ENCODE data around the gene SPATA21.
"Not testable (repeated sequence)": the region's sequence is repeated elsewhere in the genome, so short reads cannot be mapped to it uniquely, and the experiment has no call there.

The SPATA21 gene

DNA sequence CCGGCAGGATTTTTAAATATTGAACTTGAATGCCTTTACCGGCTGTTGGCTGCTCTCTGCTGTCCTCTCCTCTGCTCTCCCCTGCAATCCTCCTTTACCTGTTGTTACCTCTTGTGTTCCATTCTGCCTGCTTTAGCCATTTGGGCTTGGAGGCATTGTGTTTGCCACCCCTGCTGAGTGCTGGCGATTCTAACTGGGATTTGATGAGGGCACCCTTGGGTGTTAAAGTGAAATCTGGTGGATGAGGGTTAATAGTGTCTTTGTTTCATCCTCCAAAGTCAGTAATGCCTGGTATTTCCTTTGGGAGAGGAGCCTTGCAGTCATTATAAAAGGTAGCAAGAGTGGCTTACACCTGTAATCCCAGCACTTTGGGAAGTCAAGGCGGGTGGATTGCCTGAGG, 60.3 kb downstream of the SPATA21 start:
- DNase-seq = peak in 1 of 3 experiments; percentile 15

DNA sequence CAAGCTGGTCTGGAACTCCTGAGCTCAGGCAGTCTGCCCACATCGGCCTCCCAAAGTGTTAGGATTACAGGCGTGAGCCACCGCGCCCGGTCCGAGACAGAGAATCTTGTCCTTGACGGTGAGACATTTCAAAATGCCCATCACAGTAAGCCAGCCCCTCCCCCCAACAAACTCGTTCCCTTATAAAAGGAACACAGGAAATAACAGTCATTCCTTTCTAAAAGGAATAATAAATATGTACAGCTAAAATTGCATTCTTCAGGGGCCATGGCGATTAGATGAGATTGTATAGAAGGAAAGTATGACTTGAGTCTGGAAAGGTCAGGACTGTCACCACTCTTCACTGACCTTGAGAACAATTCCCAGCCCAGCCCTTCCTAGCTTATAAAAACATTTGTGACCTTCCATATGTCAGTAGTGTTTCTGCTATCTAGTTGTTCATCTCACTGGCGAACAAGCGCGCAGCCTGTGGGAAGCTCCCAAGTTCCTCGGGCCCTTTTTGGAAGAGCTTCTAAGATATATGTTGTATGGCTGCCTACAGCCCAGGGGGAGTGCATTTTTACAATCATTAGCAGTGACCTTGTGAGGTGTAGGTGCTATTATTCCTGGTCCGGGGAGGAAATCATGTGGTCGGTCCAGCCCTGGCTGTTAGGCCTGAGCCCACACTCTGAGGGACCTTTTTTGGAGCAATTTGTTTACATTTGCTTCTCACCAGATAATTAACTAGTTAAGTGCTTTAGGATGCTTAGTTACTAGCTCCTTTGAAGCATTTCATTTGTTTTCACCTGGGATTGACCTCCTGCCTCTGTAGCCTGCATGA, 61.5 kb downstream of the SPATA21 start:
- DNase-seq = peak in 2 of 3 experiments; percentile 9 to 56

DNA sequence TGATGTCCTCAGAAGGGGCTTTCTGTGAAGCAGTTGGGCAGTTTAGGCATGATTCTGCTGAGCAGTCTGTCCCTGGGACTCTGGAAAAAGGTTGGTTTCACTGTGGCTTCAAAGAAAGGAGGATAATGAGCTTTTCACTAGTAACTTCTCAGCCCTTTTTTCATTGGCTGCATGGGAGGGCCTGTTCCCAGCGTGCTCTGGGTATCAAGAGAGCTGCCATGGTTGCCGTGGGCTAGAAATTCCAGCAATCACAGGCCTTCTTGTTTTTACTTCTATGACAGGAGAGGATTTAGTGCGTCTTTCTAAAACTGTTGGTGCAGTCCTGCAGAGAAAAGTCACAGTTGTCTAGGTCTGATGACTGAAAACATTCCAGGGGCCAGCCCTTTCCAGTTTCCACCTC, 63.0 kb downstream of the SPATA21 start:
- no peak for DNase-seq

GRCh38 chr1:16372535-16373285, 64.5 kb downstream of the SPATA21 start:
- DNase-seq = no peak

- no peak for DNase-seq
Observed at GRCh38 chr1:16371725-16372124, 65.5 kb downstream of the SPATA21 start.

DNA sequence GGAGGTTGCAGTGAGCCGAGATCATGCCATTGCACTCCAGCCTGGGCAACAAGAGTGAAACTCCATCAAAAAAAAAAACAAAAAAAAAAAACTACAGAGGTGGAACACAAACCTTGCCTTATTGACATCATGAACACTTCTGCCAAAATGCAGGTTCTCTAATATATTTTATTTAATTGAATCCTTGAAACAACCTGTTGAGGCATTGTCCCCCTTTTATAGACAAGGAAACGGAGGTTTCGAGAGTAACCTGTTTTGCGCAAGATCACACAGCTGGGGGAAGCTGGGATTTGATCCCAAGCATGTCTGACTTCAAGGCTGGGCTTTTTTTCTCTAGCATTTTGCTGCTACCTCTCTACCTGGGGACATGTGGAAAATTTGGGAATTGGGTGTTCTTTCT, 67.4 kb downstream of the SPATA21 start:
- DNase-seq = no peak

DNA sequence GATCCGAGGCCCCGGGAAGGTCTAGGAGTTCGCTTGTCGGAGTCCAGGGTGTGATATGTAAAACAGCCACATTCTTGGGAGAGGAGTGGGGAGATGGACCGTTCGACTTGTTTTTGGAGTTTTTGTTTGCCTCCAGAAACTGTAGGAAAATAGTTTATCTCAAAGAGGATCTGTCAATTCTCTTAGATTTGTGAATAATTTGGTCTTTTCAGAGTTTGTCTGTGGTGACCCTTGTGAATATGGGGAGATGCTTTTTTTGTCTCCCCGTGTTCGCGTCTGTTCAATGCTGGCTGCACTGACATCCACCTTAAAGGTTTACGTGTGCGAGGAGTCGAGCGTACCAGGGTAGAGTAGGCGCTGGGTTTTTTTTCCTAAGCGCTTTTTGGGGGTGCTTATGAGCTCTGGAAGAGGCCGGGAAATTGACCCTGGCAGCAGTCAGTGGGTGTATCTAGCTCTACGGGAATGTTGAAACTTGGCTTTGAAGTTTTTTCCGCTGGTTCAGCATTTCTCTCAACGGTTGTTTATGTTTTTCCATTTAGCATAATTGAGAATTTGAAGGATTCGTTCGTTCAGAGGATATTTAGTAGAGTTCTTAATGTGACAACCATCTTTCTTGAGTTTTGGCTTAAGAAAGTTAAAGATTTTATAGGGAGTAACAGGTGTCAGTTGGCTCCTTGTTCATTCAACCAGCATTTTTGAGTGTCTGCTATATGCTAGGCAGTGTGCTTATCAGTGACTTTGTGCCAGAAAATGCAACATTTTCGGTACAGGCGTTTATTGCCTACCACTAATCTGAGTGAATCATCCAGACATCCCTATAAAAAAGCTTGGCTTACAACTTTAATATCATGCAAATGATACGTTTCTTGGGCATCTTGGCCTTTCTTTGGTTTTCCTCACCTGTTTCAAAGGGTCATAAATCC, 69.0 kb downstream of the SPATA21 start:
- DNase-seq = peak in 1 of 3 experiments; percentile 44

- DNase-seq = peak; percentile 69 to 96 (median 93)
Observed at GRCh38 chr1:16367258-16367967, 69.8 kb downstream of the SPATA21 start.

- peak; percentile 98 to 100 (median 99) for DNase-seq
Observed at GRCh38 chr1:16366722-16367257, 70.4 kb downstream of the SPATA21 start, which contains the start of gene SZRD1. TSS of gene SZRD1 (plus strand) at chr1:16367242. CDS start at chr1:16367258, 16 bp downstream.

DNA sequence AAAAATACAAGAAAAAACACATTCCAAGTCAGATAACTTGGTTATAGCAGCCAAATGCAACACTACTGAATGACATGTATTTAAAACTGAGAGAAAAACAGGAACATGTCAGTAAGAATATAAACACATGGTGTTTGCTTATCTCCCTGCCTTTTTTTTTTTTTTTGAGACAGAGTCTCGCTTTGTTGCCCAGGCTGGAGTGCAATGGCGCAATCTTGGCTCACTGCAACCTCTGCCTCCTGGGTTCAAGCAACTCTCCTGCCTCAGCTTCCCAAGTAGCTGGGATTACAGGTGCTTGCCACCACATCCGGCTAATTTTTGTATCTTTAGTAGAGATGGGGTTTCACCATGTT, 72.1 kb downstream of the SPATA21 start:
- DNase-seq = not testable (repeated sequence)

- DNase-seq = no peak
Observed at GRCh38 chr1:16356867-16357266, 80.4 kb downstream of the SPATA21 start.

DNA sequence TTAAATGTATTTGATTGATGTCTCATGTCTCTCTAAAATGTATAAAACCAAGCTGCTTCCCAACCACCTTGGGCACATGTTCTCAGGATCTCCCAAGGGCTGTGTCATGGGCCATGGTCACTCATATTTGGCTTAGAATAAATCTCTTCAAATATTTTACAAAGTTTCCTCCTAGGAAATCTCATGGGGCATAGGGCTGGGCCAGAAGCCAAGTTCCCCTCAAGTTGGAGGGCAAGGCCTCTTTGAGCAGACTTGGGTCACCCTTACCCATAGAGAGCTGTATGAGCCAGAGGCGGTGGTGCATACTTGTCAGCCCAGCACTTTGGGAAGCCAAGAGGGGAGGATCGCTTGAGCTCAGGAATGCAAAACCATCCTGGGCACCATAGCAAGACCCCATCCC, 82.6 kb downstream of the SPATA21 start:
- no peak for DNase-seq

DNA sequence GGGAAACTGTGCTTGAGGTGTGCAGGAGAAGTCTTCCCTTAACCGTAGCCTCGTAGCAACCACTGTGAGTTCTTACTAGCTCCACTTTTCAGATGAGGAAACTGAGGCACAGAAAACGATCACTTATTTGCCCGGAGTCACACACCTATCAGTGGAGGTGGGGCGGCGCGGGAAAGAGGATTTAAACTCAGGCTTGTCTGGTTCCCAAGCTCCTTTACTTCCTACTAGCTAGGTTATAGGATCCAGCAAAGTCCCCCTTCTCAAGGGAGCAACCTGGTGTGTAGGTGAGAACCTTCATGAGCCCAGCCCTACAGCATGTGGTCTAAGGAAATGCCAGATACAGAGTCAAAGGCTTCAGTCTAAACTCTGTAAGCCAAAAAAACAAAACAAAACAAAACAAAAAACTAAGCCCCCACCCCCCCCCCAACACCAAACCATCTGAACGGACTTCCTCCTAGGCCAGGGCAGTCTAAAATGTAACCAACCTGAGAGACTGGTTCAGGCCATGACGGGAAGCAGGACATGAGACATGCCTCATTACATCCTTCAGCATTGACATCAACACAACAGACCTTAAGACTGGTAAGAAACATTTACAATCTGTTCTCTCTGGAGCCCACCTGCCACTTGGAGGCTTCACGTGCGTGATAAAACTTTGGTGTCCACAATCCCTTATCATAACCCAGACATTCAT, 84.2 kb downstream of the SPATA21 start:
- DNase-seq = peak in 1 of 3 experiments; percentile 30

DNA sequence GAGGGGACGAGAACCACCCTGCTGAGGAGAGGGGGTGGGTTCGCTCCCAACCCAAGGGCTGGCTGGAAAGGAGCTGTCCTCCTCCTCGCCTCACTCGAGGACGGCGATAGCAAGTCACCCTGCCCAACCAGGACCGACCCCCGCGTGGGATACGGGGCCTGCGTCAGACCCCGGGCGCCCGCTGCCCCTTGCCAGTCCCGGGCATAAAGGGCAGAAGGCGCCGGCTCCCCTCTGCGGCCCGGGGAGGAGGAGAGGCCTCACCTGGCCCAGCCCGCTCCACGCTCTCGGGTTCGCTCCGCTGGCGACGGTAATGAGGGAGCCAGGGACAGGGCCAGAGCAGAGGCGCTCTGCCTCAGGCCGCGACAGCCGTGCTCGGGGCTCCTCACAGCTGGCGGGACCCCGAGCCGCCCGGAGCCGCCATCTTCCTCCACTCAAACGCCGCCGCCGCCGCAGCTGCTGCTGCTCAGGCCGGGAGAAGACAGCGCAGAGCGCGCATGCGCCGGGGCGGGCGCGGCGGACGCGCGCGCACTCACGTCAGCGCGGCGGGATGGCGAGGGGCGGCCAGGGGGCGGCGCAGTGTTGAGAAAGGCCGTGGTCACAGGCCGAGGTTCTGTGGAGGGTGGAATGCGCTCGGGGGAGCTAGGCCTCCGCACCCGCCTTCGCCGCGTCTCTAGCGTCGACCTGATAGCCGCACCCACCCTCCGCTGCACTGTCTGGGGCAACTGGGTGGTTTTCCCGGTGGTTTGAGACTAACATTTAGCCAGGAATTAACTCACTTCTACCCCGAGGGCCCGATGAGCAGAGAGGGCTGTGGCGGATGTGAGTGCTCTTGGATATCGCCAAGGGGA, 85.0 kb downstream of the SPATA21 start, which contains the start of gene FBXO42:
TSS of gene FBXO42 (minus strand) at position 487 of the 848 bp plus-strand sequence. CDS start 37,062 bp downstream, outside the sequence.
- DNase-seq = peak; percentile 92 to 96 (median 95)

DNA sequence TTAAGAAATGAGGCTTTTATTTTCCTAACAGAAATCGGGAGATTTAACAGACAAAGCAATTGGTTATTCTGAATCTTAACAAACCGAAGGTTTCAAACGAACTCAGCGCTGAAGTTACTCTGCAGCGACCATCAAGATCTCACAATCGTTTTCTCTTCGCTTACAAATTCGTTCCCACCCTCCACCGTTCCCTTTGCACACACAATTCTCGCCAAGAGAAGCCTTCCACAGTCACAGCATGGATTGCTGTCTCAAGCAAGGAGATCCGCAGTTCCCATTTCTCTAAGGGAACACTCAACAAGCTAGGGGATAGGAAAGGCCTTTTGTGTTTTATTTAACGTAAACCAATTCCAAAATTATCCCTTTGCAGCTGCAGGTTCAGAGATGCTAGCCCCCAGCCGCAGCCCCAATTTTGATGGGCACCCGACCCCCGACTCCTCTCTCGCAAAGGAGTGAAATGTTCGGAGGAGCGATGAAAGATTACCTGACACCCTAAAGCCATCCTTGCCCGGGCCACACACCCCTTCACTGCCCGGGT, 85.7 kb downstream of the SPATA21 start:
- DNase-seq = peak; percentile 16 to 61 (median 59)

DNA sequence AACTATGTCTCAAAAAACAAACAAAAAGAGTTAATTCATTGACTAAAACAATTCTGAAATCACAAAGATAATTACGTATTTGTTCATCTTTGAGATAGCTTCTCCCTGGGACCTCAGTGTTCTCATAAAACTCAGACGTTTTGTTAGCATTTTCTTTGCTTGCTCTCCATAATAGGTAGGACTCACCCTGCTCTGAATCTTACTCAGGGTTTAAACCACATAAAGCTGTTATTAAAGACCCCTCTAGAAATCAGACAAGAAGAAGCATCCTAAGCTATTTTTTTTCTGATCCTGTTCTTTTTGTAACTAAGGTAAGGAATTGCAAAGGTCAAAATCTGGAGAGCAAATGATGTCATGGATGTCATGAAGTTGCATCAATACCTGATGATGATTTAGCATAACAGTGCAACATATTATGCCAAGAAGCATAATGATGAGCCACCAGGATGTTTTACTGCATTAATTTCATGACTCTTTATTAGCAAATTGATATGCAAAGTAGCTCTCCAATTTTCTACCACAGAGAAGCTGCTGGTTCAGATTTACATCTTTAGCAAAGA, 87.3 kb downstream of the SPATA21 start:
- no peak for DNase-seq
